CD4-positive, alpha-beta T cell treated with Interleukin-6 for 4 hours (primary cell): Measurements from ENCODE around the gene VSIG8.
A peak's percentile ranks its signal among the peaks of the same experiment; 100 is the strongest.
"Not testable (repeated sequence)": the region's sequence is repeated elsewhere in the genome, so short reads cannot be mapped to it uniquely, and the experiment has no call there.

Experiments
- DNase-seq: peaks from one replicate; pipeline ENCODE4 v3.0.0-alpha.2; 2020; ENCODE audit warnings: mixed read lengths

Gene VSIG8

GRCh38 chr1:159862557-159862956 lies at the start of gene VSIG8:
Gene VSIG8, minus strand, starts transcription at chr1:159862657. Its CDS starts 136 bp downstream, at chr1:159862521.
- DNase-seq: no peak

GRCh38 chr1:159911326-159912070 lies 49.0 kb upstream of the VSIG8 start:
- DNase-seq: no peak

- DNase-seq: no peak
Measured at GRCh38 chr1:159908031-159908940, 45.8 kb upstream of the VSIG8 start.

GRCh38 chr1:159906960-159907359 lies 44.5 kb upstream of the VSIG8 start:
- DNase-seq: no peak

GRCh38 chr1:159904036-159904435 lies 41.6 kb upstream of the VSIG8 start:
- not testable (repeated sequence) for DNase-seq

- DNase-seq: no peak
Measured at GRCh38 chr1:159902541-159902940, 40.1 kb upstream of the VSIG8 start.

GRCh38 chr1:159900755-159901360 lies 38.4 kb upstream of the VSIG8 start:
- DNase-seq: no peak

GRCh38 chr1:159900086-159900680 lies 37.7 kb upstream of the VSIG8 start, which contains the start of gene CFAP45:
Gene CFAP45, minus strand, starts transcription at chr1:159900165. Its CDS starts 67 bp downstream, at chr1:159900098.
- DNase-seq: peak; percentile 19

GRCh38 chr1:159899634-159900033 lies 37.2 kb upstream of the VSIG8 start:
- not testable (repeated sequence) for DNase-seq

- DNase-seq: no peak
Measured at GRCh38 chr1:159898527-159898926, 36.1 kb upstream of the VSIG8 start.

- no peak for DNase-seq
Measured at GRCh38 chr1:159897962-159898361, 35.5 kb upstream of the VSIG8 start.

GRCh38 chr1:159896546-159896930 lies 34.1 kb upstream of the VSIG8 start:
- no peak for DNase-seq

- no peak for DNase-seq
Measured at GRCh38 chr1:159895836-159896545, 33.5 kb upstream of the VSIG8 start.

GRCh38 chr1:159895286-159895685 lies 32.8 kb upstream of the VSIG8 start:
- DNase-seq: no peak

- peak; percentile 32 for DNase-seq
Measured at GRCh38 chr1:159892944-159893343, 30.5 kb upstream of the VSIG8 start.

- peak; percentile 83 for DNase-seq
Measured at GRCh38 chr1:159891275-159892157, 29.1 kb upstream of the VSIG8 start.

- DNase-seq: no peak
Measured at GRCh38 chr1:159890390-159890789, 27.9 kb upstream of the VSIG8 start.

GRCh38 chr1:159889821-159890252 lies 27.4 kb upstream of the VSIG8 start:
- DNase-seq: no peak

- no peak for DNase-seq
Measured at GRCh38 chr1:159889202-159889601, 26.7 kb upstream of the VSIG8 start.

GRCh38 chr1:159884296-159884695 lies 21.8 kb upstream of the VSIG8 start:
- DNase-seq: no peak

- DNase-seq: no peak
Measured at GRCh38 chr1:159883134-159883533, 20.7 kb upstream of the VSIG8 start.
